Gastroesophageal sphincter (tissue), 4 donors: ENCODE results near the gene PKIG. TPM values are rescaled to one million over a fixed set of nuclear protein-coding genes. Genes with fewer than 3 reads are reported as not detected.
A peak's percentile ranks its signal among the peaks of the same experiment; 100 is the strongest.
"Not testable (repeated sequence)": the region's sequence is repeated elsewhere in the genome, so short reads cannot be mapped to it uniquely, and the experiment has no call there.

Experiments
- ATAC-seq: fragments of 150-250 bp; one replicate; pipeline ENCODE4 v1.9.1; 2016; ENCODE audit warnings: mild to moderate bottlenecking, moderate library complexity
- H3K27ac ChIP-seq, 4 donors: fragments of 200-600 bp; sonication (generic) in 3 of 4; 1 replicate in 3 of 4; 2 replicates in 1 of 4; pipeline ENCODE4 v1.5.1; 2016 to 2019
- H3K27me3 ChIP-seq: fragments of 200-600 bp; sonication (generic); one replicate; pipeline ENCODE4 v1.5.1; 2019
- H3K36me3 ChIP-seq, 2 donors: fragments of 200-600 bp; sonication (generic); one replicate each; pipeline ENCODE4 v1.5.1; 2019; ENCODE audit warnings: control low read depth in 1 of 2
- H3K4me1 ChIP-seq, 3 donors: fragments of 200-600 bp; sonication (generic); 1 replicate in 2 of 3; 2 replicates in 1 of 3; pipeline ENCODE4 v1.5.1; 2016 to 2019; ENCODE audit warnings: control low read depth in 2 of 3
- H3K4me3 ChIP-seq, 2 donors: fragments of 200-600 bp; sonication (generic); one replicate each; pipeline ENCODE4 v1.5.1; 2019; ENCODE audit warnings: mild to moderate bottlenecking in 1 of 2, moderate library complexity in 1 of 2
- H3K9me3 ChIP-seq, 3 donors: fragments of 200-600 bp; sonication (generic); one replicate each; pipeline ENCODE4 v1.5.1; 2017 to 2019; ENCODE audit warnings: control low read depth in 2 of 3
- EP300 ChIP-seq: sonication (generic); formaldehyde crosslinking; IDR thresholded peaks from one replicate; pipeline ENCODE4 v1.6.1; 2017; ENCODE audit warnings: antibody characterized with exemption, mild to moderate bottlenecking
- POLR2A ChIP-seq, 2 donors: fragments of 450-650 bp; IDR thresholded peaks; one replicate each; pipeline ENCODE4 v1.6.1; 2017; ENCODE audit warnings: antibody characterized with exemption in 2 of 2, mild to moderate bottlenecking in 2 of 2, moderate library complexity in 1 of 2
- POLR2AphosphoS5 ChIP-seq: sonication (generic); formaldehyde crosslinking; IDR thresholded peaks from one replicate; pipeline ENCODE4 v1.6.1; 2017; ENCODE audit warnings: antibody characterized with exemption
- WGBS, 2 donors: methylation state at CpG; one replicate each; pipeline ENCODE4 v1.1.5; 2018; ENCODE audit warnings: low coverage in 1 of 2; 5-methylcytosine and 5-hydroxymethylcytosine counted together
- total RNA-seq, 4 donors: library from RNA; depleted of rRNA; stranded (reverse); fragments of >200 nt; gene quantifications; one replicate each; pipeline ENCODE4 v1.1.0, GENCODE V29; 2016
- TF ChIP-seq, protein P1 (sequence below), 4 experiments: fragments of 200-600 bp in 2 of 4; fragments of 450-650 bp in 2 of 4; sonication (generic) in 1 of 4; IDR thresholded peaks; one replicate each; pipeline ENCODE4 v1.5.1; 2017 to 2019; ENCODE audit warnings: antibody characterized with exemption in 4 of 4, mild to moderate bottlenecking in 2 of 4, moderate library complexity in 2 of 4

Gene PKIG
- total RNA-seq, 4 donors from 2014 or later: 241 to 418 (median 291) TPM

DNA sequence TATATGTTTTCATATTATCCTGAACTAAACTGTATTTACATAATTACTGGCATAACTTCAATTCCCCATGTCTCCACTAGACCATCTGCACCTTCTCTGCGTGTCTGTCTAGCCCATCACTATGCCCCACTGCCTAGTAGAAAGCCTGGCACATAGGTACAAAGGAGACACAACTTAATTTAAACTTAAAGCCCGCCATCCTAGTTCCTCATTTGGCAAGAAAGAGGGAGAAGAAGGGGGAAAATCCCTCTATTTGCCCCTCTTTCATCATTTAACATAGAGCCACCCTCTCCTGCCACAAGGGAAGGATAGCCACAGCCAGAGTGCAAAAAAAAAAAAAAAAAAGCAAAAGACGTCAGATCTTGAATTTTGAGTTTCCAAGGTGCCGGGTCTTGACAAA lies 1.8 kb downstream of the PKIG start:
- no peaks in the 10 kb centered on the region for H3K27me3 ChIP-seq
- WGBS, 2 donors: 58% methylated on average over 2 to 4 of the region's 4 CpGs
- H3K4me3 ChIP-seq: peak overlapping the region; percentile 50 to 91
- H3K4me1 ChIP-seq: peaks cover 13 to 100% (median 38%) of the 10 kb centered on the region in 3 donors
- no peak for ATAC-seq
- H3K27ac ChIP-seq: peak overlapping the region; percentile 85 to 99 (median 87)
- H3K36me3 ChIP-seq: no peaks in the 10 kb centered on the region
- TF ChIP-seq, protein P1, sequence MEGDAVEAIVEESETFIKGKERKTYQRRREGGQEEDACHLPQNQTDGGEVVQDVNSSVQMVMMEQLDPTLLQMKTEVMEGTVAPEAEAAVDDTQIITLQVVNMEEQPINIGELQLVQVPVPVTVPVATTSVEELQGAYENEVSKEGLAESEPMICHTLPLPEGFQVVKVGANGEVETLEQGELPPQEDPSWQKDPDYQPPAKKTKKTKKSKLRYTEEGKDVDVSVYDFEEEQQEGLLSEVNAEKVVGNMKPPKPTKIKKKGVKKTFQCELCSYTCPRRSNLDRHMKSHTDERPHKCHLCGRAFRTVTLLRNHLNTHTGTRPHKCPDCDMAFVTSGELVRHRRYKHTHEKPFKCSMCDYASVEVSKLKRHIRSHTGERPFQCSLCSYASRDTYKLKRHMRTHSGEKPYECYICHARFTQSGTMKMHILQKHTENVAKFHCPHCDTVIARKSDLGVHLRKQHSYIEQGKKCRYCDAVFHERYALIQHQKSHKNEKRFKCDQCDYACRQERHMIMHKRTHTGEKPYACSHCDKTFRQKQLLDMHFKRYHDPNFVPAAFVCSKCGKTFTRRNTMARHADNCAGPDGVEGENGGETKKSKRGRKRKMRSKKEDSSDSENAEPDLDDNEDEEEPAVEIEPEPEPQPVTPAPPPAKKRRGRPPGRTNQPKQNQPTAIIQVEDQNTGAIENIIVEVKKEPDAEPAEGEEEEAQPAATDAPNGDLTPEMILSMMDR (IDR thresholded peaks at IDR 0.05): peak in 2 of 4 experiments; percentile 27 to 31
- no peak for TF ChIP-seq EP300
- no peak for TF ChIP-seq POLR2AphosphoS5
- H3K9me3 ChIP-seq: no peaks in the 10 kb centered on the region

DNA sequence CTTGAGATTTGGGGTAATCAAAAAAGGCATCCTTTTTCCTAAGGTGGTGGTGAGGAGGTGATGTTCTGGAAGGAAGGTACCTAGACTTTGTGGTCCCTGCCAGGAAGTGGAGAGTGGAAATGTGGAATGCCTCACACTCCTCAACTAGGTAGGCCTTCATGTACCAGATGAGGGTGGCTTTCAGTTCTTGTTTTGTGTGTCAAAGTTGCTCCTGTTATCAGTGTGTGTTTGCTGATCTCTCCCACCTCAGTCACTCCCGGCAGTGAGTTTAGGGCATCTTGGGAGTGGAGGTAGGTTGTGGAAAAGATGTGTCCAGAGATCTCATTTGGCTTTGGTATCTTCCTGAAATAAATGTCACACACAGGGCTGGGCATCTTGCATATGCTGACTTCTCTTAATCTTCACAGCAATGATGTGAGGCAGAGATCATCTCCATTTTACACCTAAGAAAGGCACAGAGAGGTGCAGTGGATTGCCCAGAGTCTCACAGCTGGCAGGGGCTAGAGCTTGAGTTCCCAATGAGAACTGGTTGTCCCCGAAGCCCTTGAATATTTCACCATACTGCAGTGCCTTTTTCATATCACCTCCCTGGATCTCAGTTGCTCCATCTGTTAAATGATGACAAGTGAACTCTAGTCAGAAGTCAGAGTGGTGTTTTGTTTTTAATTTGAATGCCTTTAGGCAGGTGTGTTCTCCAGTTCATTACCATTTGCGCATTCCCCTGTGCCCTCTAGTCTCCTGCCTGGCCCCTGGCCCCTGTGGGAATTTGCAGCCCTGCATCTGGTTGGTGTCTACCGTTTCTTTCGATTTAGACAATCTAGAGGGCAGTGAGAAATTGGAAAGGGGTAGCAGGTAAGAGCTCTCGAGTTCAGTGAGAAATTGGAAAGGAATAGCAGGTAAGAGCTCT lies 2.9 kb downstream of the PKIG start:
- no peaks in the 10 kb centered on the region for H3K27me3 ChIP-seq
- 59 to 78% methylated on average over 3 to 4 of the region's 6 CpGs for WGBS, 2 donors
- ATAC-seq: no peak
- H3K4me3 ChIP-seq: peak overlapping the region in 1 of 2 donors; percentile 50
- TF ChIP-seq EP300: no peak
- peak; percentile 19 for TF ChIP-seq POLR2AphosphoS5
- peak overlapping the region; percentile 66 to 87 (median 80) for H3K27ac ChIP-seq
- peaks cover 16 to 100% (median 31%) of the 10 kb centered on the region in 3 donors for H3K4me1 ChIP-seq
- peaks cover 0 to 7% of the 10 kb centered on the region in 2 donors for H3K36me3 ChIP-seq
- H3K9me3 ChIP-seq: no peaks in the 10 kb centered on the region

DNA sequence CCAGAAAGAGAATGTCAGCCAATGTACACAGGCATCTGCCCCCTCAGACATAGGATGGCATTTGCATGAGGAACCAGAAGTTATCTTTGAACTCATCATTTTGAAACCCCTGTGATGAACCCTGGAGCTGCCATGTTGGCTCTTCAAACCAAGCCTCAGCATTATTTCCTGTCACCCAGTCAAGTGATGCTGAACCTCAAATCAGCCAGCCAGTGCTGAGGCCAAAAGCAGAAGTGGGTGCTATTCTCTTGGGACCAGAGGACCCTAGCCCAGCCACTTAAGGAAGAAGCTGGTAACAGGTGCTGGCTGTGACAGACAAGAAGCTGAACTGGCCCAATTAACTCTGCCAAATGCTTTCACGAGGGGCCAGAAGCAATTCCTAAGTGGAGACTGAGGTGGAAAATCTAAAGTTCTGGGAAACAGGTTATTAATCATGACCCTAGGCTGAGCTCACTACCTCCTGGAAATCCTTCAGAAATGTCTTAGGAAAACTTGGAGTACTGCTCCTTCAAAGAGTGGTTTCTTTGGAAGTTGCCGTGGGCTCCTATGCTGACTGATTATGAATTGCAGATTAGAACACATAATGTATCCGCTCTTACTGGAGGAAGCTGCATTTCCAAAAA lies 4.0 kb downstream of the PKIG start:
- ATAC-seq: no peak
- TF ChIP-seq, protein P1 (IDR thresholded peaks at IDR 0.05): no peak
- peak; percentile 62 for TF ChIP-seq POLR2AphosphoS5
- peaks cover 9 to 100% (median 24%) of the 10 kb centered on the region in 3 donors for H3K4me1 ChIP-seq
- H3K4me3 ChIP-seq: peak overlapping the region in 1 of 2 donors; percentile 10
- no peaks in the 10 kb centered on the region for H3K9me3 ChIP-seq
- 21 to 46% methylated on average over 2 to 3 of the region's 3 CpGs for WGBS, 2 donors
- no peaks in the 10 kb centered on the region for H3K27me3 ChIP-seq
- peaks cover 0 to 18% of the 10 kb centered on the region in 2 donors for H3K36me3 ChIP-seq
- H3K27ac ChIP-seq: peak overlapping the region in 3 of 4 donors; percentile 75 to 87 (median 85)

DNA sequence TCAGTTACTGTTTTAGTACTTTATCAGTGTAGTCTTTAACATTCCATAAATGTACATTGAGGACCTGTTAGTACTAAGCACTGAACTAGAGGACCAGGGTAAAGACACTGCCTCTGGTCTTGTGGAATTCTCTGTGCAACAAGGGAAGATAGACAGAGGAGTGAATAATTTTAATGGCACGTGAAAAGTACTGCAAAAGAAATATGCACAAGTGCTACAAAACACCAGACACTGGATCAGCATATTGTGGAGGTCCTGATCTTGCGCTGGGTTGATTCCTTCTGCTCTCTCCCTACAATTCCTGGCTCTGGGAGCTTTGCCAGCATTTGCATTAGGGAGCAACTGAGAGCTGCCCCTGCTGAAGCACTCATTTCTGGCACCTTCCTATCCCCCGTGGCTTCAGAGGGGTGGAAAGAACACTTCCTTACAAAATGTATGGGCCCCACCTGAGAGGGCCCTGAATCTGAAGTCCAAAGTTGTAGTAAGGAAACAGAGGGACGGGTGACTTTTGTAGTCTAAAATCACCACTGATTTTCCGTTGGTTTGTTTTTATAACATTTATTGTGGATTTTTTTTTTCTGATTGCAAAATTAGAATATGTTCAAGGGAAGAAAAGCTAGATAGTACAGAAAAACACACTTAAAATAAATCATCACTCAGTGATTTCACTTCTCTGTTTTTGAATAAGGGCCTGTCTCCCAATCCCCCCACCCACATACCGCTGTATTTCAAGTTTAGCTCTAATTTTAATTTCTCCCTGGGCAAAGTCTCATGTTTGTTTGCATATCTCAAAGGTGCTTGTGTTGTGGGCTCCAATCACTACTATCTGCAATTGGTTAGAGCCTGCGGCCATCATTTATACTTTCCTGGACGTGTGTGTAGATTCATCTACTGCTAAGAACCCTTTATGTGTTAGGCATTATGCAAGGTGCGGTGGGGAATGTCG lies 4.9 kb downstream of the PKIG start:
- Histone ChIP-seq H3K4me1 (peaks cover 7 to 100% (median 16%) of the 10 kb centered on the region in 3 donors), H3K36me3 (peaks cover 0 to 27% of the 10 kb centered on the region in 2 donors), H3K9me3 (no peaks in the 10 kb centered on the region), H3K4me3 (peak overlapping the region in 1 of 2 donors; percentile 10), H3K27ac (peak overlapping the region; percentile 35 to 87 (median 80)), H3K27me3 (no peaks in the 10 kb centered on the region)
- WGBS, 2 donors: 60 to 67% methylated on average over 5 to 10 of the region's 10 CpGs
- TF ChIP-seq POLR2AphosphoS5 (no peak), EP300 (no peak), POLR2A (IDR thresholded peaks at IDR 0.05) (no peak)
- TF ChIP-seq, protein P1 (IDR thresholded peaks at IDR 0.05): no peak
- ATAC-seq: no peak

DNA sequence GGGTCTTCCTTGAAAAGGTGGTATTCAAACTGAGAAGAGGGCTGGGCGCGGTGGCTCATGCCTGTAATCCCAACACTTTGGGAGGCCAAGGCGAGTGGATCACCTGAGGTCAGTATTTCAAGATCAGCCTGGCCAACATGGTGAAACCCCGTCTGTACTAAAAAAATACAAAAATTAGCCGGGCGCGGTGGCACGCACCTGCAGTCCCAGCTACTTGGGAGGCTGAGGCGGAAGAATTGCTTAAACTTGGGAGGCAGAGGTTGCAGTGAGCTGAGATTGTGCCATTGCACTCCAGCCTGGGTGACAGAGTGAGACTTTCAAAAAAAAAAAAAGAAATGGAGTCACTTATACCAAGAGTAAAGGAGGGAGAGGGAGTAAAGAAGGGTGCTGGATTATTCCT lies 5.9 kb downstream of the PKIG start:
- Histone ChIP-seq H3K4me1 (peaks cover 7 to 100% (median 16%) of the 10 kb centered on the region in 3 donors), H3K27ac (peak overlapping the region; percentile 3 to 87 (median 80))
- 98 to 100% methylated on average over 1 to 9 of the region's 9 CpGs for WGBS, 2 donors

More for the DNA sequence above, 5.9 kb downstream of the PKIG start:
- not testable (repeated sequence) for H3K4me3 ChIP-seq, ATAC-seq, H3K9me3 ChIP-seq, H3K27me3 ChIP-seq
- H3K36me3 ChIP-seq: peaks cover 0 to 31% of the 10 kb centered on the region in 2 donors
